GM19468 (cell line): Measurements from ENCODE around the gene ORC6.
"Not testable (repeated sequence)": the region's sequence is repeated elsewhere in the genome, so short reads cannot be mapped to it uniquely, and the experiment has no call there.

ENCODE experiments used
- ATAC-seq: cut with Tn5 transposase; IDR thresholded peaks from one replicate; pipeline ENCODE4 v1.9.1; 2021; ENCODE audit warnings: mild to moderate bottlenecking, moderate library complexity, moderate number of reproducible peaks; ENCODE audit not compliant: unreplicated experiment; ENCODE audit errors: extremely low read depth

Gene ORC6, protein sequence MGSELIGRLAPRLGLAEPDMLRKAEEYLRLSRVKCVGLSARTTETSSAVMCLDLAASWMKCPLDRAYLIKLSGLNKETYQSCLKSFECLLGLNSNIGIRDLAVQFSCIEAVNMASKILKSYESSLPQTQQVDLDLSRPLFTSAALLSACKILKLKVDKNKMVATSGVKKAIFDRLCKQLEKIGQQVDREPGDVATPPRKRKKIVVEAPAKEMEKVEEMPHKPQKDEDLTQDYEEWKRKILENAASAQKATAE

DNA sequence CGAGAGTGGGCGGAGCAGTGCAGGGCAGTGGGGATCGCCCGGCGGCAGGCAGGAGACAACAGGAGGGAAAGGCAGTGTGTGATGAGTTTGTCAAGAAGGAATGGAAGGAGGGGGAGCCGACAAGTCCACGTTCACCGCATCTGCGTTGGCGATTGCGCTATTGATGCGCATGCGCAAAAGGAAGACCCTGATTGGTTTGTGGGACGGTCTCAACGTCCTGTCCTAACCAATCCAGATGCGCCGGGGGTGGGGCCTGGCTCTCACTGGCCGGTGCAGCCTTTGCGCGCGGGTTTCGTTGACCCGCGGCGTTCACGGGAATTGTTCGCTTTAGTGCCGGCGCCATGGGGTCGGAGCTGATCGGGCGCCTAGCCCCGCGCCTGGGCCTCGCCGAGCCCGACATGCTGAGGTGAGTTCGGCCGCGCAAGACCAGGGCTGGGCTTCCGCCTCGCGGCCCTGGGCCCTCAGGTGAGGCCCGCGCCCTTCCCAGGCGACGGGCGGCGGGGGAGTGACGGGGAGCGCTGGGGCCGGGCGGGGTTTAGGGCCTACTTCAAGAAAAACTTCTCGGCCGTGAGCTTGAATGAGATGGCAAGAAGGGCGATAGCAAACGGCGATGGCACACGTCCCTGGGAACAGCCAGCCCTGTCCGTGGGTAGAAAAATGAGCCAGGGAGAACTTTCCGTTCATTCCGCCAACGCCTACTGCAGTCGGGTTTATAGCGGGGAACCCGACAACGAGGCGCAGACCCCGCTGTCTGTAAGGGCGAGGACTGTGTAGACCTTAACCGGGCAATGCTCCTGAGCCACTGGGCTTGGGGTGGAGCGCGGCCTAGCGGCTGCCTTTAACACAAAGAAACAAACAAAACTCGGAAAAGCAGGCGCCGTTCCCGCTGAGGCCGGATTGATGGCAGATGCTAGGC, at the start of gene ORC6:
TSS of gene ORC6 (plus strand) at position 295 of the 916 bp plus-strand sequence. CDS start at position 342, 47 bp downstream.
- ATAC-seq = peak; percentile 57

DNA sequence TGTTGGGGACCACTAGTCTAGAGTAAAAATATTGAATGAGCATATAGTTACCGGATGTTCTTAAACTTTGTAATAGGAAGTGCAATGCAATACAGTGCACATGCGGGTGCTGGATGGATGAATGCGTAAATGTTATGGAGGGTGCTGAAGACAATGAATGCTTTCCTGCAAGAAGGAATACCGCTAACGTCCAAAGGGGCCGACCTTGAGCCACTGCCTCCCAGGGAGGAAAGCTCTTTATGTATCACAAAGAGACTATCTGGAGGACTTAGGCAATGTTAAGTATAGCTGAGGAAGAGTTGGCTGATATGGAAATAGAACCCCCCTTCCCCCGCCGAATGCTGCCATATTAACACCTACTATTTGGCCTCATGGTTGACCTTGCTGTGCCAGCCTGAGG, 40.8 kb upstream of the ORC6 start:
- no peak for ATAC-seq

DNA sequence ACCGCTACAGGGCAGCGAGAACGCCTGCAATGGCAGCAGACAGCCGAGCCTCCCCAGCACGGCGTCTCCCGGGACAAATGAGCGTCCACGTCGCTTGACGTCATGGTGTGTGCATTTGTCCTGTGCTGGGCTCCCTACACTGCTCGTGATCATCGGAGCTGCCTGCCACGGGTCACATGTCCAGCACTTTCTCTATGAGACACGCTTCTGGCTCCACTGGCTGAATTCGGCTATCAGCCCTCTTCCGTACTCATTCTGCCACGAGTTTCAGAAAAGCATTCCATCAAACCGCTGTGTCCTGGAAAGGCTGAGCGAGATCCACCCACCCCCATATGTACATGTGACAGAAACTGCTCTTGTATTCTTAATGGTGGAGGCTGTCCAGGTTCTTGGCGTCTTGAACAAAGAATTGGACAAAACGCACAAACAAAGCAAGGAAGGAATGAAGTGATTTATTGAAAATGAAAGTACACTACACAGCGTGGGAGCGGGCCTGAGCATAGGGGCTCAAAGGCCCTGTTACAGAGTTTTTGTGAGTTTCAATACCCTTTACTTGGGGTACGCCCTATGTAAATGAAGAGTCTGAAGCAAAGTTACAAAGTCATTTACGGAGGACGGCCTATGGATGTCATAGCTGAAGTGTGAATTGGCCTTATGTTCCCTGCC, 39.7 kb upstream of the ORC6 start:
- no peak for ATAC-seq

DNA sequence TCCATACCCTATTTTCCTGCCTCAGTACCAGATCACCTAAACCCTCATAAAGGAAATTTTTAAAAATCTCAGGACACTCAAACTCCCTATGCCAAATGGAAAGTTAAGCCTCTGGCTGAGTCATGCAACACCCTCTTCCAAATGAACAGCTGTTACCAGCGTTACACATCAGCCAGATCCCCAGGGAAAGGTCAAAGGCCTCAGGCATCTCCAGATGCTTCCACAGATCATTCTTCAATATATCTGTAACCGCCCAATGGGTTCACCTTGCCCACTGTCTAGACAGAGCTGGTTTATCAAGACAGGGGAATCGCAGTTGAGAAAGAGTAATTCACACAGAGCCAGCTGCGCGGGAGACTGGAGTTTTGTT, 39.2 kb upstream of the ORC6 start:
- ATAC-seq = no peak

DNA sequence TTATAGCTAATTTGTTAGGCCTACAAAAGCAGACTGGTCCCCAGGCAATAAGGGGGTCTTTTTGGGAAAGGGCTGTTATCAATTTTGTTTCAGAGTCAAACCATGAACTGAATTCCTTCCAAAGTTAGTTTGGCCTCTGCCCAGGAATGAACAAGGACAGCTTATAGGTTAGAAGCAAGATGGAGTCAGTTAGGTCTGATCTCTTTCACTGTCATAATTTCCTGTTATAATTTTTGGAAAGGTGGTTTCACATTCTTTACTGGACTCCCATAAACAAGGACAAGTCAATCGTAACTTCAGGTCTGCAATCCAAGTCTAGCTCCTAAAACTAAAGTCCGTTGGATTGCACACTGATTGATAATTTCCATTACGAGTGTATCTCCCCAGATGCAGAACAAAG, 38.2 kb upstream of the ORC6 start:
- ATAC-seq = no peak

DNA sequence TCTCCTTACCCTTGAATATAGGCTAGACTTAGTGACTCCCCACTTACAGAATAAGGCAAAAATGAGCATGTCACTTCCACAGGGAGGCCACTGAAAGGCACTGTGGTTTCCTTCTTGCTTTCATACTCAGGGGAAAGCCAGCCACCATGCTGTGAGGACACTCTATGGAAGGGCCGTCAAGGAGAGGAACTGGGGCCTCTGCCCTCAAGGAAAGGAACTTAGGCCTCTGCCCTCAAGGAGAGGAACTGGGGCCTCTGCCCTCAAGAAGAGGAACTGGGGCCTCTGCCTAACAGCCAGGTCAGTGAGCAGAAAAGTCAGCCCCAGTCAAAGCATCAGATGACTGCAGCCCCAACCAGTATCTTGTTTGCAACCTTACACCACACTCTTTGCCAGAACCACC, 30.5 kb upstream of the ORC6 start:
- ATAC-seq = peak; percentile 35

DNA sequence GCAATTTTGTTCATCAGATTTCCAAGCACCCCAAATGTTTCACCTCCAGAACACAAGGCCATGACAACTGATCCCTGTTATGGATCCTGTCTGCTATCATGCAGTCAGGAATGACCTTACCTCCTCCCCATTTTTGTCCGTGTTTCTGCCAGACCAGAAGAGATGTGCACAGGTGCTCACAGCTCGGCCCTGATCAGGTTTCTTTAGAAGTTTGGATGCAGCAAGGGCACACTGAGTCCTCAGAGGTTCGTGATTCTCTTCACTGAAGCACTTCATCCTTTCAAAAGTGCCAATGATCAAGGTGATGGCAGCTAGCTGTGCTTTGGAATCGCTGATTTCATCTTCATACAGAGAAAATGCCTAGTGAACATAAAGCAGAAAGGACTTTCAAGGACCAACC, 27.3 kb upstream of the ORC6 start:
- ATAC-seq = no peak

DNA sequence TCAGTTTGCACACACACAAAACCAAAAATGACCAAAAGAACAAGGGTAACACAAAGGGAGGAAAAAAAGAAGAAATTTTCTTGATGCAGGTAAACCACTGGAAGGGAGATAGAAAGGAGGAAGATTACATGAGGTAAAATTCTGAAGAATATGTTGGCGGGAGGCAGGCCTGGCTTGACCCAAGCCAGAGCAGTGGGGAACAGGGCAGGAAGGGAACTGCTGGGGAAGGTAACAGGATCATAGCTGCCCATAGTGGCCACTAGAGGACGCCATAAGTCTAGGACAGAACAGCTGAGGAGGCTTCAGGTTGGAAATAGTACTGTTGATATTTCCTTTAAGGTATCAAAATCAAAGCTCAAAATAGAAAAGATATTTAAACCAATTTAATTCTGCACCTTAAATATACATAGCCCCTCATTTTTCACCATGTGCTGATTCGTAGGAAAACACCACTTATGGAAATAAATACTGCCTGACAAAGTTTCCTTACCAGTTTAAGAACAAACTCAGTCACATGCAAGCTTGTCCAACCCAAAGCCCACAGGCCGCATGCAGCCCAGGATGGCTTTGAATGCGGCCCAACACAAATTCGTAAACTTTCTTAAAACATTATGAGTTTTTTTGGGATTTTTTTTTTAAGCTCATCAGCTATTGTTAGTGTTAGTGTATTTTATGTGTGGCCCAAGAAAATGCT, 16.0 kb upstream of the ORC6 start:
- no peak for ATAC-seq

DNA sequence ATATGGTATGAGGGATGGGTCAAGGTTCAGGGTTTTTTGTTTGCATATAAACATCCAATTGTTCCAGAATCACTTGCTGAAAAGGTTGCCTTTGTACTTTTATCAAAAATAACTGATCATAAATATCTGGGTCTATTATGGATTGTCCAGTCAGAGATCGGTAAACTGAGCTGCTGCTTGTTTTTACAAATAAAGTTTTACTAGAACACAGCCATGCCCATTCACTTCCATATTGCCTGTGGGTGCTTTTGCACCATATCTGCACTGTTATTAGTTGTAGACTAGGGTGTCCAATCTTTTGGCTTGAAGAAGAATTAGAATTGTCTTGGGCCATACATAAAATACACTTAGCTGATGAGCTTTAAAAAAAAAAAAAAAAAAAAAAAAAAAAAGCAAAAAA, 11.5 kb upstream of the ORC6 start:
- not testable (repeated sequence) for ATAC-seq

DNA sequence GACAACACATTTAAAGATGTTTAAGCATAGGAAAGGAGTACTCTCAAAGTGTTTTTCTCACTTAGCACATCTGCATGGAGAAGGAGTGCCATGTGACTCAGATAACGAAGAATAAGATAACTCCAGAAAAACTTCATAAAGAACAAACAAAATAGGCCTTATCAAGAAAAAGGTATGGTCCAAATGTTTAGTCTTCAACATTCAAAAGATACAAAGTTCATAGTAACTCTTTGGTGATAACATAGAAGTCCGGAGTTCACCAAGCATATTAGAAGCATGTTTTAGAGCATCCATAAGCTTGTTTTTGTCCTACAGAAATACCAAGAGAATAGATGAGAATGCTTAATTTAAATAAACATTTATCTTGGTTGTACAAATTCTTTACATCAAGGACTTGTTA, 7.6 kb upstream of the ORC6 start:
- not testable (repeated sequence) for ATAC-seq

DNA sequence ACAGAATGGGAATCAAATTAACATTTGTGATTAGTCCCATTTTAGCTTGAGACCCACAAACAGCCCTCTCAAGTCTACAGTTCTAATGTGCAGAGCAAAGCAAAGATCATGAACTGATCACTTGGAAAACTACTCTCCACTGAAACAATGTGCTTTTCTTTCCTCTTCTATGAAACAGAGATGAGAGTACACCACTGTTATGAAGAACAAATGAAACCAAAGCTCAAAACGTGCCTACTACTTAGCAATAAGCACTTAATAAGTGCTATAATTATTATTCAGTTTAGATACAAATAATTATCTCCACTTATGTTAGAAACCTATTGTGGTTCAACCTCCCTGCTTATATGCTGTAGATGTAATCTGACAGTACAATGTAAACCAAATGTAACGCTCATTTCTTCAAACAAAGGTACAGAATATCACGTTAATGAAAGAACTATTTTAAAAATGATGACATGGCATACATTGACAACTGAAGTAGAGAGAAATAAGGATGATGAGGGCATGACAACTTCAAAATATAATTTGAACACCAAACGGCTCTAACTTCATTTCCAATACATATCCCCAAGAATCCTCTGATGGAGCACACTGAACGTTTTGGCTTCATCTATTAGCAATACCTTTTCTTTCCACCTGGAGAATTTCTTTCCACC, 2.5 kb upstream of the ORC6 start:
- ATAC-seq = no peak

DNA sequence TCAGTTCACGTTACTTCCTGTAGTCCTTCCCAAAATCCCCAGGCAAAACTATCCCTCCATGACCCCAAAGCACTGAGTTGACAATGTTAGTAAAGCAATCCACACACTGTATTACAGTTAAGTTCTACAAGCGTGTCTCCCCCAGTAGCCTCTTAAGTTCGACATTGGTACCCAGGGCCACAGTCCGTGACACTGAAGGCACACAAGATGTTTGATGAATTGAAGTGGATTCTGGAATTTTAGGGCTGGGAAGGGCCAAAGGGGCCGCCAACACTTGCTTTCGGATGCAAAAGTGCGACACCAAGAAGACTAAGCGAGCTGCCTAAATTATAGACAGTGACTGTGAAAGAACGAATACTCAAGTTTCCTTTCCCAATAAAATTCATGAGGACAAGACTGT, 2.0 kb upstream of the ORC6 start:
- ATAC-seq = no peak

DNA sequence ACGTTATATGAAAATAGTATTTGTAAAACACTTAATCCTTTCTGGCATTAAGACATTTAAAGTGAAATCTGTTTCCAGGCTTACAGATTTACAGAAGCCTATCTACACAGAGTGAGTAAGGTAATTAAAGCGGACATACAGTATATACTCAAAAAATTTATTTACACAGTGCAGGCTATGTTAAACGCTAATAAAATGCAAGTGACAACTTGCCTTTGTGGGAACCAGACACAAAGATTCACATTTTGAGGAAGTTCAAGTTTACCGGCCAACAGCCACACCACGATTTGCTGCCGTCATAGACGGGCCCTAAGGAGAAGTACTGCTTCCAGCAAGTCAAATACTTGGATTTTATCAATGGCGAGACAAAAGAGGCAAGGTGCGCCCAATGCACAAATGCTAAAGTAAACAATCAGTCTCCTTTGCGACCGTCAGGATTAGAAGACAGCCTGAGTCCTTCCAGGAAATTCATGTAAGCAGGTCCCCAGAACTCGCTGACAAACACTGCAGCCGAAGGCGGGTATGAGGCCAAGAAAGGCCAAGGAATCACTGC, 1.3 kb upstream of the ORC6 start:
- ATAC-seq = no peak

DNA sequence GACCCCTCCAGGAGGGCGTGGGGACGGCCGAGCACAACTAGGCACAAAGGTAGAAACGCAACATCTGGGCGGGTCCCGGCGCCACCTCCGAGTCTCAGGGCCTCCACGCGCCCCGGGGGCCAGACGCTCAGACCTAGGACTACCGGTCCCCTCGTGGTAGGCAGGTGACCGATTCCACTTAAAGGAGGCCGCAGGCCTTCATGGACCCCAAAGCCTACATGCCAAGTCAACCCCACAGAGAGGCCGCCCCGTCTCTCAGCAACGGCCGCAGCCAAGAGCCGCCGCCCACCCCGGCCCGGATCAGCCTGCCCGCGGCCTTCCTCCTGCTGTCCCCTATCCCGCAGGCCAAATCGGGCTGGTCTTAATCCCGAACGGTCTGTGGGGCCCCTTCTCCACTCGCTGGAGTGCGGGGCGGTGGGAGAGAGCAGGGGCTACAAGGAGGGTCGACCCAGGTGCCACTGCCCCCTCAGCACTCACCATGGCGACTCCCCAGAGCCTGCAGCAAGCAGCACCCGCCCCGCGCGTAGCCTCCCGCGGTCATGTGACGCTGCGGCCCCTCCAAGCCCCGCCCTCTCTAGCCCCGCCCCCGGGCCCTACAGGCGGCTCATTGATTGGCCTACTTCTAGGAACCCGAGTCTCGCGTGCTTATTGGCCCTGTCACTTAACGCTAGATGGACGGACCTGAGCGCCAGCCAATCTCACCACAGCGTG, 650 bp upstream of the ORC6 start, which contains the start of gene VPS35:
TSS of gene VPS35 (minus strand) at position 525 of the 711 bp plus-strand sequence. CDS start at position 480, 45 bp downstream.
- ATAC-seq = peak; percentile 70

DNA sequence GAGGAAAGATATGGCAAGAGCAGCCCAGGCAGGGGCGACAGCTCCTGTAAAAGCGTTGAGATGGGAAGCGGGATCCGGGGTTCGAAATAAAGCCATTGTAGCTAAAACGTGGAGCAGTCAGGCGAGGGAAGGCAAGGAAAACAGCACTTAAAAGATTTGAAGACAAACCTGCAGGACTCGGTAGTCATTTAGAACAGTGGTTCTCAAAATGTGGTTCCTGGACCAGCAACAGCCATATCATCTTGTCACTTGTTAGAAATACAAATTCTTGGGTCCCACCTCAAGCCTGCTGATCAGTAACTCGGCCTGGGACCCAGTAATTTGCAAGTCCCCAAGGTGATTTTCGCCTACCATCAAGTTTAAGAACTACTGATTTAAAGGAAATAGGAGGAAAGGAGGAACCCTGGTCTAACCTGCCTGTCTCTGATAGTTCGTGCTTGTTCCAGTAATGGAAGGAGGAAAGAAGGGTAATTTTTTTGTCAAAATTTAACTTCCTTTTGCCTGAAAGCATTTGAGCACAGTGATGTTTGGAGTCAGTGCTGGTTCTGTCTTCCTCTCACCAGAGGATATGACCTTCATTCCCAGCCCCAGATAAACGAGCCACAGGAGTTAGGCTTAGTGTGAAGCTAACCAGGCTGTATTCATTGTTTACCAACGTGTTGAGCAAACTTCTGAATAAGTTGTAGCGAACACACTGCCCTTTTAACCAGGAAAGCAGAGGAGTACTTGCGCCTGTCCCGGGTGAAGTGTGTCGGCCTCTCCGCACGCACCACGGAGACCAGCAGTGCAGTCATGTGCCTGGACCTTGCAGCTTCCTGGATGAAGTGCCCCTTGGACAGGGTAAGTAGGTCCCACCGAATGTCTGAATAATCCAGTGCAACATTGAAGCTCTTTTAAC, 1.1 kb downstream of the ORC6 start:
- ATAC-seq = no peak

DNA sequence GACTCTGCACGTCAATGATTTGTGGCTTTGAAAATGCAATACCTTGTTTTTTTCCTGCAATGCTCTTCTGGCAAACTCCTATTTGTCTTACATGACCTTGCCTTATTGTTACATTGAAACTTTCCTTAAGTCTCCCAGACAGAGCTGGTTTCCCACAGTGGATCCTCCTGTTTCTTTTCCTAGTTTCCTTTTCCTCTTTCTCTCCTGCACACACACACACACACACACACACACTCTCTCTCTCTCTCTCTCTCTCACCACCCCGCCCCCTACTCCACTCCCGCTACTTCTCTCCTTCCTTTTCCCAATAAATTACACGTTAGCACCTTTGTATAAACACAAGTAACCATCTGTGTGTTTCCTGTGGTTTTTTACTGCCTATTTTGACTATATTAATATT, 2.3 kb downstream of the ORC6 start:
- ATAC-seq = no peak

DNA sequence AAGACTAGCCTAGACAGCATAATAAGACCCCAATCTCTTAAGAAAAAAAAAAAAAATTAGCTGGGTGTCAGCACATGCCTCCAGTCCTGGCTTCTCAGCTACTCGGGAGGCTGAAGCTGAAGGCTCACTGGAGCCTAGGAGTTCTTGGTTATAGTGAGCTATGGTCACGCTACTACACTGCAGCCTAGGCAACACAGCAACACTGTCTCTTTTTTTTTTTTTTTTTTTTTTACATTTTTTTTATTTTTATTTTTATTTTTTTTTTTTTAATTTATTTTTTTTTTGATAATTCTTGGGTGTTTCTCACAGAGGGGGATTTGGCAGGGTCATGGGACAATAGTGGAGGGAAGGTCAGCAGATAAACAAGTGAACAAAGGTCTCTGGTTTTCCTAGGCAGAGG, 4.1 kb downstream of the ORC6 start:
- ATAC-seq = no peak

DNA sequence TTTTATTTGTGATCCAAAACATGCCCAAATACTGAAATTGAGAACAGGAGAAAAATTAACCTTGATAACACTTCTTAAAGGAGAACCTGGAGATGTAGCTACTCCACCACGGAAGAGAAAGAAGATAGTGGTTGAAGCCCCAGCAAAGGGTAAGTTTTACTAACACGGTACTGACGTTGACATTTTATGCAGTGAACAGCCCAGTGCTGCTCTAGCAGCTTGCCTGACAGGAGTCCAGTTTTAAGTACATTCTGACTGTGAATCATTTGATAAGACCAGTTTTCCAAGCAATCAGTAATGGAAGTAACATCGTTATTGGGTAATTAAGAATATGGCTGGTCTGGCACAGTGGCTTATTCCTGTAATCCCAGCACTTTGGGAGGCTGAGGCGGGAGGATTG, 6.5 kb downstream of the ORC6 start:
- no peak for ATAC-seq
